Uterus (tissue), 2 donors: ENCODE data around the gene JPH3.

Experiments
- POLR2A ChIP-seq, 2 donors: fragments of 450-650 bp; IDR thresholded peaks; one replicate each; pipeline ENCODE4 v1.6.1; 2016; ENCODE audit warnings: antibody characterized with exemption in 2 of 2, mild to moderate bottlenecking in 1 of 2, moderate library complexity in 1 of 2
- TF ChIP-seq, protein P1 (sequence below), 4 experiments: fragments of 200-600 bp in 2 of 4; fragments of 450-650 bp in 2 of 4; sonication (generic) in 2 of 4; IDR thresholded peaks; one replicate each; pipeline ENCODE4 v1.5.1; 2016 to 2019; ENCODE audit warnings: antibody characterized with exemption in 4 of 4, mild to moderate bottlenecking in 2 of 4, moderate library complexity in 1 of 4

DNA sequence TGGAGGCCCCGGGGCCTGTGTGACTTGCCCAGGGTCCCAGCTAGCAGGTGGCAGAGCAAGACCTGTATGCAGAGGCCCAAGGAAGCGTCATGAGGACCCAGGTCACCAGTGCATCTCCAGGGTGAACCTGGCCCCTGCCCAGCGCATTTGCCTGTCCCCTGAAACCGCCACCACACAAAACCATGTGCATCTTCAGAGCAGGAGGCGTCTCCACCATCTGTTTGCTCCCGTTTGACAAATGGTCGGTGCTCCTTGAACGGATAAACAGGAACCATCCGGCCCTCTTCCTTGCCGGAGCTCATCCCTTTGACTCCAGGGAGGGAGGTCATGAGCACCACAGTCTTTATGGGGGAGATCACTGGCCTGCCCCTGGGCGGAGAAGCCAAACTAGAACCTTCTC, 62.5 kb downstream of the JPH3 start:
- TF ChIP-seq, protein P1, sequence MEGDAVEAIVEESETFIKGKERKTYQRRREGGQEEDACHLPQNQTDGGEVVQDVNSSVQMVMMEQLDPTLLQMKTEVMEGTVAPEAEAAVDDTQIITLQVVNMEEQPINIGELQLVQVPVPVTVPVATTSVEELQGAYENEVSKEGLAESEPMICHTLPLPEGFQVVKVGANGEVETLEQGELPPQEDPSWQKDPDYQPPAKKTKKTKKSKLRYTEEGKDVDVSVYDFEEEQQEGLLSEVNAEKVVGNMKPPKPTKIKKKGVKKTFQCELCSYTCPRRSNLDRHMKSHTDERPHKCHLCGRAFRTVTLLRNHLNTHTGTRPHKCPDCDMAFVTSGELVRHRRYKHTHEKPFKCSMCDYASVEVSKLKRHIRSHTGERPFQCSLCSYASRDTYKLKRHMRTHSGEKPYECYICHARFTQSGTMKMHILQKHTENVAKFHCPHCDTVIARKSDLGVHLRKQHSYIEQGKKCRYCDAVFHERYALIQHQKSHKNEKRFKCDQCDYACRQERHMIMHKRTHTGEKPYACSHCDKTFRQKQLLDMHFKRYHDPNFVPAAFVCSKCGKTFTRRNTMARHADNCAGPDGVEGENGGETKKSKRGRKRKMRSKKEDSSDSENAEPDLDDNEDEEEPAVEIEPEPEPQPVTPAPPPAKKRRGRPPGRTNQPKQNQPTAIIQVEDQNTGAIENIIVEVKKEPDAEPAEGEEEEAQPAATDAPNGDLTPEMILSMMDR (IDR thresholded peaks at IDR 0.05): no peak
- TF ChIP-seq POLR2A (IDR thresholded peaks at IDR 0.05): no peak
